Inflammatory macrophage treated with lipopolysaccharide for 1 hour (primary cell): Measurements from ENCODE around the gene HCRTR1.

Experiments used
- DNase-seq, 2 donors: peaks; one replicate each; pipeline ENCODE4 v3.0.0-alpha.2; 2020 to 2022

HCRTR1 gene

GRCh38 chr1:31626223-31627207 is 9.0 kb downstream of the HCRTR1 start:
- no peak for DNase-seq

GRCh38 chr1:31627301-31627929 is 9.9 kb downstream of the HCRTR1 start:
- no peak for DNase-seq

GRCh38 chr1:31627930-31628559 is 10.6 kb downstream of the HCRTR1 start:
- no peak for DNase-seq

GRCh38 chr1:31628931-31629556 is 11.6 kb downstream of the HCRTR1 start:
- no peak for DNase-seq

- no peak for DNase-seq
Measured at GRCh38 chr1:31632649-31633048, 15.2 kb downstream of the HCRTR1 start.

- DNase-seq: peak in 1 of 2 donors; percentile 50
Measured at GRCh38 chr1:31633117-31633516, 15.6 kb downstream of the HCRTR1 start.

GRCh38 chr1:31637915-31638673 is 20.6 kb downstream of the HCRTR1 start:
- DNase-seq: no peak

GRCh38 chr1:31639543-31639942 is 22.1 kb downstream of the HCRTR1 start:
- peak; percentile 80 to 86 for DNase-seq

- DNase-seq: no peak
Measured at GRCh38 chr1:31640179-31640578, 22.7 kb downstream of the HCRTR1 start.

GRCh38 chr1:31640964-31641363 is 23.5 kb downstream of the HCRTR1 start:
- no peak for DNase-seq

- DNase-seq: no peak
Measured at GRCh38 chr1:31642366-31642765, 24.9 kb downstream of the HCRTR1 start.

GRCh38 chr1:31642897-31643296 is 25.4 kb downstream of the HCRTR1 start:
- no peak for DNase-seq

GRCh38 chr1:31643976-31644559 is 26.6 kb downstream of the HCRTR1 start:
- DNase-seq: no peak

- DNase-seq: peak; percentile 95 to 100
Measured at GRCh38 chr1:31644560-31645273, 27.2 kb downstream of the HCRTR1 start, which contains the start of gene PEF1. TSS of gene PEF1 (minus strand) at chr1:31644876. CDS start at chr1:31644864, 12 bp downstream.

- no peak for DNase-seq
Measured at GRCh38 chr1:31645274-31645568, 27.7 kb downstream of the HCRTR1 start.

GRCh38 chr1:31646259-31646960 is 28.9 kb downstream of the HCRTR1 start:
- no peak for DNase-seq

- DNase-seq: no peak
Measured at GRCh38 chr1:31647106-31647505, 29.6 kb downstream of the HCRTR1 start.

GRCh38 chr1:31648190-31648589 is 30.7 kb downstream of the HCRTR1 start:
- DNase-seq: no peak

GRCh38 chr1:31648641-31649357 is 31.3 kb downstream of the HCRTR1 start:
- DNase-seq: no peak
